GM23338 (cell line): ENCODE results near the gene MYF6. TPM values are rescaled to one million over a fixed set of nuclear protein-coding genes. Genes with fewer than 3 reads are reported as not detected.
A peak's percentile ranks its signal among the peaks of the same experiment; 100 is the strongest.

Experiments
- ATAC-seq: fragments of 200-7000 bp; cut with Tn5 transposase; 3 replicates; pipeline ENCODE4 v1.9.1; 2020
- DNase-seq: peaks from one replicate; pipeline ENCODE4 v3.0.0-alpha.2; 2015; ENCODE audit warnings: low spot score
- H2AFZ ChIP-seq: fragments of 200-600 bp; sonication (generic); 2 replicates; pipeline ENCODE4 v1.8.0; 2016; ENCODE audit warnings: antibody characterized with exemption, mild to moderate bottlenecking, moderate library complexity
- H3F3A ChIP-seq: fragments of 200-600 bp; sonication (generic); replicated peaks from 2 replicates; pipeline ENCODE4 v1.8.0; 2017; ENCODE audit warnings: antibody characterized with exemption, mixed run types, low read depth
- H3K27ac ChIP-seq: fragments of 200-600 bp; sonication (generic); 2 replicates; pipeline ENCODE4 v1.6.1; 2016; ENCODE audit warnings: low read depth
- H3K27me3 ChIP-seq: fragments of 200-600 bp; sonication (generic); 2 replicates; pipeline ENCODE4 v1.8.0; 2016; ENCODE audit warnings: mild to moderate bottlenecking, mixed run types, moderate library complexity; ENCODE audit not compliant: insufficient read depth
- H3K36me3 ChIP-seq: fragments of 200-600 bp; sonication (generic); 2 replicates; pipeline ENCODE4 v1.8.0; 2016; ENCODE audit warnings: mild to moderate bottlenecking; ENCODE audit not compliant: insufficient read depth
- H3K4me1 ChIP-seq: fragments of 200-600 bp; sonication (generic); 2 replicates; pipeline ENCODE4 v1.8.0; 2016; ENCODE audit warnings: mild to moderate bottlenecking, moderate library complexity; ENCODE audit not compliant: insufficient read depth
- H3K4me2 ChIP-seq: fragments of 200-600 bp; sonication (generic); 2 replicates; pipeline ENCODE4 v1.7.1; 2017; ENCODE audit warnings: mixed run types
- H3K4me3 ChIP-seq: fragments of 200-600 bp; sonication (generic); 2 replicates; pipeline ENCODE4 v1.6.1; 2016; ENCODE audit warnings: mixed run types
- H3K79me2 ChIP-seq: fragments of 200-600 bp; sonication (generic); replicated peaks from 2 replicates; pipeline ENCODE4 v1.8.0; 2017; ENCODE audit warnings: mild to moderate bottlenecking; ENCODE audit not compliant: insufficient read depth
- H3K9me2 ChIP-seq: fragments of 200-600 bp; sonication (generic); 2 replicates; pipeline ENCODE4 v1.8.0; 2017; ENCODE audit not compliant: insufficient read depth
- H4K20me1 ChIP-seq: fragments of 200-600 bp; sonication (generic); replicated peaks from 2 replicates; pipeline ENCODE4 v1.8.0; 2017; ENCODE audit warnings: mild to moderate bottlenecking; ENCODE audit not compliant: insufficient read depth
- H3K27ac Mint-ChIP-seq: 2 replicates; pipeline ENCODE4 v1.8.0; 2020; ENCODE audit warnings: inconsistent platforms, mild to moderate bottlenecking, moderate library complexity, mixed read lengths
- H3K27me3 Mint-ChIP-seq: 3 replicates; pipeline ENCODE4 v1.8.0; 2022; ENCODE audit warnings: low read depth, mild to moderate bottlenecking, moderate library complexity, mixed read lengths, inconsistent platforms; ENCODE audit not compliant: insufficient read depth, poor library complexity
- H3K36me3 Mint-ChIP-seq: 3 replicates; pipeline ENCODE4 v1.8.0; 2021; ENCODE audit warnings: low read depth, mild to moderate bottlenecking, inconsistent platforms, moderate library complexity, mixed read lengths
- H3K4me1 Mint-ChIP-seq: 3 replicates; pipeline ENCODE4 v1.8.0; 2020; ENCODE audit warnings: mild to moderate bottlenecking, inconsistent platforms, mixed read lengths
- H3K4me3 Mint-ChIP-seq: 3 replicates; pipeline ENCODE4 v1.8.0; 2021; ENCODE audit warnings: moderate library complexity, mild to moderate bottlenecking, inconsistent platforms, mixed read lengths
- H3K9me3 Mint-ChIP-seq: 3 replicates; pipeline ENCODE4 v1.8.0; 2020; ENCODE audit warnings: moderate library complexity, mild to moderate bottlenecking, inconsistent platforms, mixed read lengths
- CREB1 ChIP-seq: fragments of 250-450 bp; sonication (Bioruptor Pico); IDR thresholded peaks from 2 replicates; pipeline ENCODE4 v1.5.0; 2020; ENCODE audit warnings: low read depth, mild to moderate bottlenecking, moderate library complexity
- CTCF ChIP-seq, 2 experiments: fragments of 200-600 bp in 1 of 2; sonication (generic) in 1 of 2; conservative IDR thresholded peaks; 2 replicates each; pipeline versions ENCODE4 v1.5.1 to v1.6.1; 2016 to 2017; ENCODE audit warnings: antibody characterized with exemption in 2 of 2, low read depth in 2 of 2, mild to moderate bottlenecking in 2 of 2, moderate library complexity in 1 of 2
- EZH2 ChIP-seq: fragments of 200-600 bp; sonication (generic); IDR thresholded peaks from one replicate; pipeline ENCODE4 v1.8.0; 2017; ENCODE audit warnings: antibody characterized with exemption, mild to moderate bottlenecking, low read depth; ENCODE audit not compliant: unreplicated experiment
- EZH2phosphoT487 ChIP-seq: fragments of 200-600 bp; sonication (generic); IDR thresholded peaks from one replicate; pipeline ENCODE4 v1.8.1; 2018; ENCODE audit warnings: antibody characterized with exemption; ENCODE audit not compliant: unreplicated experiment
- JUNB ChIP-seq: IDR thresholded peaks from one replicate; pipeline ENCODE4 v1.6.1; 2016; ENCODE audit warnings: antibody characterized with exemption; ENCODE audit not compliant: unreplicated experiment
- NANOG ChIP-seq: IDR thresholded peaks from 2 replicates; pipeline ENCODE4 v1.6.1; 2016; ENCODE audit warnings: antibody characterized with exemption, borderline replicate concordance
- POLR2AphosphoS5 ChIP-seq: IDR thresholded peaks from 2 replicates; pipeline ENCODE4 v1.6.1; 2016; ENCODE audit warnings: antibody characterized with exemption, low read depth
- REST ChIP-seq: IDR thresholded peaks from one replicate; pipeline ENCODE4 v1.6.1; 2018; ENCODE audit warnings: antibody characterized with exemption; ENCODE audit not compliant: unreplicated experiment
- ZNF114 ChIP-seq: fragments of 250-450 bp; sonication (Bioruptor Pico); IDR thresholded peaks from 2 replicates; pipeline ENCODE4 v1.5.0; 2020; ENCODE audit warnings: mild to moderate bottlenecking, moderate library complexity
- polyA plus RNA-seq: library from polyadenylated mRNA; unstranded; fragments of >200 nt; fragmentation: Nextera tagmentation; extraction: Ambion mirVana; gene quantifications from 2 replicates; pipeline ENCODE4 v1.2.1, GENCODE V29; 2016
- total RNA-seq: library from RNA; depleted of rRNA; stranded (reverse); fragments of >200 nt; shearing (Covaris generic); gene quantifications from 2 replicates; pipeline ENCODE4 v1.2.3, GENCODE V29; 2014
- TF ChIP-seq, protein P1 (sequence below): IDR thresholded peaks from 2 replicates; pipeline ENCODE4 v1.6.1; 2016; ENCODE audit warnings: antibody characterized with exemption

The MYF6 gene
- total and polyA plus RNA-seq, 2 experiments from 2014 or later, result not detected

GRCh38 chr12:80712866-80713265 lies 5.4 kb downstream of the MYF6 start:
- H3K4me3 Mint-ChIP-seq, result no peak overlapping the region
- no peaks in the 10 kb centered on the region for H3K9me3 Mint-ChIP-seq
- peaks cover 68% of the 10 kb centered on the region for H3K27me3 Mint-ChIP-seq
- DNase-seq (no peak), ATAC-seq (no peak)
- H3K4me1 Mint-ChIP-seq, result peaks cover 67% of the 10 kb centered on the region
- Histone ChIP-seq H3K36me3 (no peaks in the 10 kb centered on the region), H3K9me2 (no peaks in the 10 kb centered on the region), H3F3A (peaks cover 12% of the 10 kb centered on the region; the same call in 1 of the 2 replicates), H4K20me1 (peaks cover 5% of the 10 kb centered on the region; the same call in 1 of the 2 replicates), H3K4me3 (no peak overlapping the region), H3K4me1 (peaks cover 79% of the 10 kb centered on the region), H2AFZ (no peak overlapping the region), H3K27ac (no peak overlapping the region), H3K79me2 (no peaks in the 10 kb centered on the region), H3K4me2 (0 out of 2 replicates have a peak overlapping the region, but pooled peaks have one; percentile 6), H3K27me3 (peaks cover 99% of the 10 kb centered on the region)
- TF ChIP-seq EZH2phosphoT487 (no peak), POLR2AphosphoS5 (no peak), REST (no peak), ZNF114 (CRISPR knock-in tag) (no peak), CREB1 (no peak), CTCF (conservative IDR thresholded peaks at IDR 0.05; ENCODE audit: low read depth in 2 of 2) (no peak)
- H3K36me3 Mint-ChIP-seq, result no peaks in the 10 kb centered on the region
- H3K27ac Mint-ChIP-seq, result no peak overlapping the region

DNA sequence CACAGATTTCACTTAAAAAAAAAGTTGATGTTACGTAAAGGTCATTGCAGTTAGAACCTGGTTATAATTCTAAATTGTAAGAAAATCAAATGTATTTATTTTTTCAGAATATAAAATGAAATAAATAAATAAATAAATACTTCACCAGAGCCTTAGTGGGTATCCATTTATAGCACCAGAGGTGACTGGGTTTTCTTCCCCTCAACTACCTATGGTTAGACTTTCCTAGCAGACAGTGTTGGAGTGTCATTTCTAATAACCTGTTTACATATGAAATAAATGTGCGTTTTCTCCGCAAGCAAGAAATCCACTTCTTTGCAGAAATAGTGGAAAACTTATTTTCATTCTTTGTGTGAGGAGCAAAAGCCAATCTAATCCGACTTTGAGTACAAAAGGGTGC lies 6.0 kb downstream of the MYF6 start:
- peaks cover 63% of the 10 kb centered on the region for H3K27me3 Mint-ChIP-seq
- no peaks in the 10 kb centered on the region for H3K36me3 Mint-ChIP-seq
- peaks cover 76% of the 10 kb centered on the region for H3K4me1 ChIP-seq
- H3K27ac ChIP-seq, result no peak overlapping the region
- H3K79me2 ChIP-seq, result no peaks in the 10 kb centered on the region
- peak overlapping the region; percentile 78 for H3K4me2 ChIP-seq
- peak overlapping the region; percentile 74 for H3K4me3 Mint-ChIP-seq
- H2AFZ ChIP-seq, result no peak overlapping the region
- H3K9me3 Mint-ChIP-seq, result no peaks in the 10 kb centered on the region
- H3K36me3 ChIP-seq, result no peaks in the 10 kb centered on the region
- H3K27ac Mint-ChIP-seq, result no peak overlapping the region
- H3K27me3 ChIP-seq, result peaks cover 99% of the 10 kb centered on the region
- H4K20me1 ChIP-seq, result peaks cover 5% of the 10 kb centered on the region; the same call in 1 of the 2 replicates
- peak overlapping the region; percentile 50 for H3K4me3 ChIP-seq
- peaks cover 12% of the 10 kb centered on the region; the same call in 1 of the 2 replicates for H3F3A ChIP-seq
- ATAC-seq (no peak), DNase-seq (no peak)
- TF ChIP-seq NANOG (no peak), EZH2 (no peak), JUNB (no peak), CTCF (conservative IDR thresholded peaks at IDR 0.05; ENCODE audit: low read depth in 2 of 2) (no peak)
- TF ChIP-seq, protein P1, sequence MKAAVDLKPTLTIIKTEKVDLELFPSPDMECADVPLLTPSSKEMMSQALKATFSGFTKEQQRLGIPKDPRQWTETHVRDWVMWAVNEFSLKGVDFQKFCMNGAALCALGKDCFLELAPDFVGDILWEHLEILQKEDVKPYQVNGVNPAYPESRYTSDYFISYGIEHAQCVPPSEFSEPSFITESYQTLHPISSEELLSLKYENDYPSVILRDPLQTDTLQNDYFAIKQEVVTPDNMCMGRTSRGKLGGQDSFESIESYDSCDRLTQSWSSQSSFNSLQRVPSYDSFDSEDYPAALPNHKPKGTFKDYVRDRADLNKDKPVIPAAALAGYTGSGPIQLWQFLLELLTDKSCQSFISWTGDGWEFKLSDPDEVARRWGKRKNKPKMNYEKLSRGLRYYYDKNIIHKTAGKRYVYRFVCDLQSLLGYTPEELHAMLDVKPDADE, result no peak
- no peaks in the 10 kb centered on the region for H3K9me2 ChIP-seq
- peaks cover 66% of the 10 kb centered on the region for H3K4me1 Mint-ChIP-seq
